Measurements from ENCODE around the gene OS9. TPM values are rescaled to one million over a fixed set of nuclear protein-coding genes. Genes with fewer than 3 reads are reported as not detected.
"Not testable (repeated sequence)": the region's sequence is repeated elsewhere in the genome, so short reads cannot be mapped to it uniquely, and the experiment has no call there.

OS9 gene
- total and polyA plus RNA-seq, 8 donors = 177 to 254 (median 192) TPM

DNA sequence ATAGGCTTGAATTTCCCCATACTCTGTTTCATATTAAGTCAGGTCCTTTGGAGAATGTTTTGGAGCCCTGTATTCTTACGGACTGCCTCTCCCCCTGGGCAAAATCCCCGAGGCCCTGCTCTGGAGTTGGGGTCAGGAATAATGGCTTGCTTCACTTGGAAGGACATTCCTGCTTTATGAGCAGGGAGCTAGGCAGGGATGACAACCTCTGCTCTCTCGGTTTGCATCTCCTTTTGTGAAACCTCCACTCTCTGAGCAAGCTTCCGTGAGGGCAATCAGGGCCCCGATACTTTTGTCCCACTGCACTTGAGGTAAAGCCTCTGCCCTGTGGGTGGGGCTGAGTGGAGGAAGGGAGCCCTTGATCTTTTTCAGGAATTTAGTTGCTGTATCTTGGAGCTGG, 19.3 kb downstream of the OS9 start:
- 91 to 95% methylated on average over 5 of the region's 5 CpGs for WGBS, 2 donors

GRCh38 chr12:57715036-57715748, 21.3 kb downstream of the OS9 start:
- H3K27me3 ChIP-seq; H3K4me1 ChIP-seq; H3K9me3 ChIP-seq; DNase-seq; H3K27ac ChIP-seq; intact Hi-C loops (cut with DNase I); H3K4me3 ChIP-seq; FAIRE-seq; ATAC-seq: not testable (repeated sequence)
- H3K36me3 ChIP-seq = peaks cover 14 to 46% (median 28%) of the 10 kb centered on the region in 3 donors
- 96 to 97% methylated on average over 6 of the region's 6 CpGs for WGBS, 2 donors

More for the DNA sequence above, 19.3 kb downstream of the OS9 start:
- no peak for ATAC-seq
- H3K27ac ChIP-seq = no peak overlapping the region
- DNase-seq = no peak
- H3K4me1 ChIP-seq = no peaks in the 10 kb centered on the region
- no peak for FAIRE-seq
- no peaks in the 10 kb centered on the region for H3K9me3 ChIP-seq
- peaks cover 5 to 27% (median 11%) of the 10 kb centered on the region in 3 donors for H3K36me3 ChIP-seq
- H3K4me3 ChIP-seq = no peak overlapping the region
- no peaks in the 10 kb centered on the region for H3K27me3 ChIP-seq
- intact Hi-C loops (cut with DNase I) = no loop called here
- TF ChIP-seq CTCF (IDR thresholded peaks at IDR 0.05) = no peak

DNA sequence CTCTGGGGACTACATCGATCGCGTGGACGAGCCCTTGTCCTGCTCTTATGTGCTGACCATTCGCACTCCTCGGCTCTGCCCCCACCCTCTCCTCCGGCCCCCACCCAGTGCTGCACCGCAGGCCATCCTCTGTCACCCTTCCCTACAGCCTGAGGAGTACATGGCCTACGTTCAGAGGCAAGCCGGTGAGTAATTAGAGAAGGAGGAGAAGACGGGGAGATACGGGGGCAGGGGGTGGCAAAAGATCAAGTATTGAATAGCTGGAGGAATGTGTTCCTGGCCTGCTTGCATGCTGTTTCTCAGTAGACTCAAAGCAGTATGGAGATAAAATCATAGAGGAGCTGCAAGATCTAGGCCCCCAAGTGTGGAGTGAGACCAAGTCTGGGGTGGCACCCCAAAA, 21.9 kb downstream of the OS9 start:
- Histone ChIP-seq H3K36me3 (peaks cover 14 to 52% (median 28%) of the 10 kb centered on the region in 3 donors), H3K9me3 (no peaks in the 10 kb centered on the region), H3K4me1 (no peaks in the 10 kb centered on the region), H3K4me3 (no peak overlapping the region), H3K27ac (no peak overlapping the region), H3K27me3 (no peaks in the 10 kb centered on the region)
- no peak for TF ChIP-seq CTCF (IDR thresholded peaks at IDR 0.05)
- ATAC-seq (no peak), FAIRE-seq (no peak), DNase-seq (no peak)
- intact Hi-C loops (cut with DNase I) = no loop called here
- 93 to 95% methylated on average over 12 of the region's 12 CpGs for WGBS, 2 donors

GRCh38 chr12:57716305-57716704, 22.4 kb downstream of the OS9 start:
- Histone ChIP-seq H3K27me3 (no peaks in the 10 kb centered on the region), H3K9me3 (no peaks in the 10 kb centered on the region), H3K36me3 (peaks cover 14 to 53% (median 28%) of the 10 kb centered on the region in 3 donors), H3K4me1 (no peaks in the 10 kb centered on the region), H3K4me3 (no peak overlapping the region), H3K27ac (no peak overlapping the region)
- 92 to 95% methylated on average over 4 of the region's 4 CpGs for WGBS, 2 donors
- FAIRE-seq = no peak
- no peak for ATAC-seq
- no peak for TF ChIP-seq CTCF (IDR thresholded peaks at IDR 0.05)
- no peak for DNase-seq
- intact Hi-C loops (cut with DNase I) = no loop called here

DNA sequence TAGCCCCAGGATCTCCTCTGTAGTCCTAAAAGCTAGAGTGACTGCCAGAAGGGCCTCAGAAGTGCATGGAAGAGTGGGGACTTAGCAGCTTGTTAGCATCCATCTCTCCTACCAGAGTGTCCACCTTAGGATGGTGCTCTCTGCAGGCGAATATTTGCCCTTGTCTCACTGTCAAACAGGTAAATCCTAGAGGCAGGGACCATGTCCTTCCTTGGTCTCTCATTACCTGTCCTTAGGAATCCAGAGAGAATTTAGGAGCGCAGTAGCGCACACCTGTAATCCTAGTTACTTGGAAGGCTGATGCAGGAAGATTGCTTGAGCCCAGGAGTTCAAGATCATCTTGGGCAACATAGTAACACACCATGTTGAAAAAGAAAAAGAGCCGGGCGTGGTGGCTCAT, 23.2 kb downstream of the OS9 start:
- no peak for TF ChIP-seq CTCF (IDR thresholded peaks at IDR 0.05)
- no peak for DNase-seq
- no peak overlapping the region for H3K27ac ChIP-seq
- intact Hi-C loops (cut with DNase I) = no loop called here
- no peaks in the 10 kb centered on the region for H3K4me1 ChIP-seq
- 93 to 98% methylated on average over 5 of the region's 5 CpGs for WGBS, 2 donors
- no peaks in the 10 kb centered on the region for H3K27me3 ChIP-seq
- no peak for ATAC-seq
- H3K36me3 ChIP-seq = peaks cover 14 to 47% (median 28%) of the 10 kb centered on the region in 3 donors
- no peak overlapping the region for H3K4me3 ChIP-seq
- H3K9me3 ChIP-seq = no peaks in the 10 kb centered on the region
- no peak for FAIRE-seq
